Measurements from ENCODE around the gene LIPC.

LIPC gene

DNA sequence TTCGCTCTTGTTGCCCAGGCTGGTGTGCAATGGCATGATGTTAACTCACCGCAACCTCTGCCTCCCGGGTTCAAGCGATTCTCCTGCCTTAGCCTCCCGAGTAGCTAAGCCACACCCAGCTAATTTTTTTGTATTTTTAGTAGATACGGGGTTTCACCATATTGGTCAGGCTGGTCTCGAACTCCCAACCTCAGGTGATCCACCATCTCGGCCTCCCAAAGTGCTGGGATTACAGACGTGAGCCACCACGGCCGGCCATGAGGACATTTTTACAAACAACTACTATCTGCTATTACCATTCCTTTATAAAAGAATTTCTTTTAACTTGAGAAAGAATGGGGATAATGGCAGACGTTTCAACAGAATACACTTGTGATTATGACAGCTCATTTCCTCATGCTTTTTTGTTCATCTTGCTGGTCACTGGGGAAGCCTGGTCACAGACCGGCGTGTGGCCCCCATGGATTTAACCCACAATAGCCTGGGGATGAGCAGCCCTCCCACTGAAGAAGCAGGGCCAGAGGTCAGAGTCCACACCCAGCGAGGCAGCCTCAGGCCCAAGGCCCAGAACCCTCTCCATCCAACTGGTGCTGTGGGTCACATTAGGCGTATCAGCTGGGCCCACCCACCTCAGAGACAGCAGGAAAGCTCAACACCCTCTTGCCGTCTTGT is 112.0 kb downstream of the LIPC start:
- no peak for TF ChIP-seq TCF12 (IDR thresholded peaks at IDR 0.05; ENCODE audit: low read depth)
- no peak for TF ChIP-seq RAD21 (IDR thresholded peaks at IDR 0.05; ENCODE audit: low read depth)
- TF ChIP-seq EP300 (IDR thresholded peaks at IDR 0.05; ENCODE audit: borderline replicate concordance), result no peak
- TF ChIP-seq TAF1 (IDR thresholded peaks at IDR 0.05; ENCODE audit: low read depth), result no peak
- no peak for TF ChIP-seq CREB1 (IDR thresholded peaks at IDR 0.05; ENCODE audit: low read depth)
- TF ChIP-seq, protein P1, sequence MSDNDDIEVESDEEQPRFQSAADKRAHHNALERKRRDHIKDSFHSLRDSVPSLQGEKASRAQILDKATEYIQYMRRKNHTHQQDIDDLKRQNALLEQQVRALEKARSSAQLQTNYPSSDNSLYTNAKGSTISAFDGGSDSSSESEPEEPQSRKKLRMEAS (IDR thresholded peaks at IDR 0.05), result no peak
- no peak for TF ChIP-seq NFIC (IDR thresholded peaks at IDR 0.05)
- TF ChIP-seq, protein P2, sequence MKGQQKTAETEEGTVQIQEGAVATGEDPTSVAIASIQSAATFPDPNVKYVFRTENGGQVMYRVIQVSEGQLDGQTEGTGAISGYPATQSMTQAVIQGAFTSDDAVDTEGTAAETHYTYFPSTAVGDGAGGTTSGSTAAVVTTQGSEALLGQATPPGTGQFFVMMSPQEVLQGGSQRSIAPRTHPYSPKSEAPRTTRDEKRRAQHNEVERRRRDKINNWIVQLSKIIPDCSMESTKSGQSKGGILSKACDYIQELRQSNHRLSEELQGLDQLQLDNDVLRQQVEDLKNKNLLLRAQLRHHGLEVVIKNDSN (IDR thresholded peaks at IDR 0.05), result no peak
- no peak for TF ChIP-seq EGR1 (IDR thresholded peaks at IDR 0.05)
- TF ChIP-seq ZBTB7A (IDR thresholded peaks at IDR 0.05; ENCODE audit: low read depth), result no peak
- no peak for TF ChIP-seq YY1 (IDR thresholded peaks at IDR 0.05; ENCODE audit: low read depth)
- no peak for TF ChIP-seq TEAD4 (IDR thresholded peaks at IDR 0.05)
- no peak for TF ChIP-seq FOXM1 (IDR thresholded peaks at IDR 0.05; ENCODE audit: borderline replicate concordance, low read depth)
- no peak for TF ChIP-seq REST (IDR thresholded peaks at IDR 0.05; ENCODE audit: low read depth)
- no peak for TF ChIP-seq CEBPB (IDR thresholded peaks at IDR 0.05)

GRCh38 chr15:58544756-58545155 is 113.0 kb downstream of the LIPC start:
- no peak for TF ChIP-seq EP300 (IDR thresholded peaks at IDR 0.05; ENCODE audit: borderline replicate concordance)
- TF ChIP-seq CEBPB (IDR thresholded peaks at IDR 0.05), result no peak
- TF ChIP-seq, protein P2 (IDR thresholded peaks at IDR 0.05), result no peak
- TF ChIP-seq FOXM1 (IDR thresholded peaks at IDR 0.05; ENCODE audit: borderline replicate concordance, low read depth), result no peak
- no peak for TF ChIP-seq TCF12 (IDR thresholded peaks at IDR 0.05; ENCODE audit: low read depth)
- no peak for TF ChIP-seq RAD21 (IDR thresholded peaks at IDR 0.05; ENCODE audit: low read depth)
- TF ChIP-seq REST (IDR thresholded peaks at IDR 0.05; ENCODE audit: low read depth), result no peak
- no peak for TF ChIP-seq YY1 (IDR thresholded peaks at IDR 0.05; ENCODE audit: low read depth)
- TF ChIP-seq TAF1 (IDR thresholded peaks at IDR 0.05; ENCODE audit: low read depth), result no peak
- no peak for TF ChIP-seq CREB1 (IDR thresholded peaks at IDR 0.05; ENCODE audit: low read depth)
- no peak for TF ChIP-seq ZBTB7A (IDR thresholded peaks at IDR 0.05; ENCODE audit: low read depth)
- TF ChIP-seq EGR1 (IDR thresholded peaks at IDR 0.05), result no peak
- no peak for TF ChIP-seq NFIC (IDR thresholded peaks at IDR 0.05)
- TF ChIP-seq, protein P1 (IDR thresholded peaks at IDR 0.05), result no peak
- no peak for TF ChIP-seq TEAD4 (IDR thresholded peaks at IDR 0.05)

DNA sequence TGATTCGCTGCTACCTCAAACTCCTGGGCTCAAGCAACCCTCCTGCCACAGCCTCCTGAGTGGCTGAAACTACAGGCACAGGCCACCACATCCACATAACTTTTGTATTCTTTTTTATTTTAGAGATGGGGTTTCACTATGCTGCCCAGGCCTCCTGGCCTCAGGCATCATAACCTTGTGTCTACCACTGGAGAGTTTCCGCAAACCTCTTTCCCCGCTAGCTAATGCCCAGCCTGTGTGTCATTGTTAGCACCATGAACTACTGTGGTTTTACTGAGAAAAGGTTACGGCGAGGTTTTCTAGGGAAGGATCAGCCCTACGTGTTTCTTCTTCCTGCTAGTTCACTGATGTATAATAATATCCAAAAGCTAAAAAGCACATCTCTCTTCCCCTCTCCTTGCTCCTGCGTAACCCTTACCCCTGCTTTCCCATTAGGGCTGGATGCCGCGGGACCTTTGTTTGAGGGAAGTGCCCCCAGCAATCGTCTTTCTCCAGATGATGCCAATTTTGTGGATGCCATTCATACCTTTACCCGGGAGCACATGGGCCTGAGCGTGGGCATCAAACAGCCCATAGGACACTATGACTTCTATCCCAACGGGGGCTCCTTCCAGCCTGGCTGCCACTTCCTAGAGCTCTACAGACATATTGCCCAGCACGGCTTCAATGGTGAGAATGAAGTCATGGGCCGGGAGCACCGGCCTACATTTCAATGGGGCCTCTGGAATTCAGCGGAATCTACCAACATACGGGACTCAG is 113.7 kb downstream of the LIPC start:
- TF ChIP-seq, protein P2 (IDR thresholded peaks at IDR 0.05), result no peak
- TF ChIP-seq YY1 (IDR thresholded peaks at IDR 0.05; ENCODE audit: low read depth) (no peak), TEAD4 (IDR thresholded peaks at IDR 0.05) (no peak), EP300 (IDR thresholded peaks at IDR 0.05; ENCODE audit: borderline replicate concordance) (no peak), TCF12 (IDR thresholded peaks at IDR 0.05; ENCODE audit: low read depth) (no peak), ZBTB7A (IDR thresholded peaks at IDR 0.05; ENCODE audit: low read depth) (no peak), FOXM1 (IDR thresholded peaks at IDR 0.05; ENCODE audit: borderline replicate concordance, low read depth) (no peak), TAF1 (IDR thresholded peaks at IDR 0.05; ENCODE audit: low read depth) (no peak), CREB1 (IDR thresholded peaks at IDR 0.05; ENCODE audit: low read depth) (no peak), NFIC (IDR thresholded peaks at IDR 0.05) (no peak), EGR1 (IDR thresholded peaks at IDR 0.05) (no peak), REST (IDR thresholded peaks at IDR 0.05; ENCODE audit: low read depth) (no peak), CEBPB (IDR thresholded peaks at IDR 0.05) (no peak), RAD21 (IDR thresholded peaks at IDR 0.05; ENCODE audit: low read depth) (no peak)
- TF ChIP-seq, protein P1 (IDR thresholded peaks at IDR 0.05), result no peak
